NCI-H1048 (cell line): ENCODE results near the gene GORASP1.
"Not testable (repeated sequence)": the region's sequence is repeated elsewhere in the genome, so short reads cannot be mapped to it uniquely, and the experiment has no call there.

Experiments used
- DNase-seq: peaks from one replicate; lab custom pipeline; 2025; lab: John Stamatoyannopoulos, UW

The GORASP1 gene

DNA sequence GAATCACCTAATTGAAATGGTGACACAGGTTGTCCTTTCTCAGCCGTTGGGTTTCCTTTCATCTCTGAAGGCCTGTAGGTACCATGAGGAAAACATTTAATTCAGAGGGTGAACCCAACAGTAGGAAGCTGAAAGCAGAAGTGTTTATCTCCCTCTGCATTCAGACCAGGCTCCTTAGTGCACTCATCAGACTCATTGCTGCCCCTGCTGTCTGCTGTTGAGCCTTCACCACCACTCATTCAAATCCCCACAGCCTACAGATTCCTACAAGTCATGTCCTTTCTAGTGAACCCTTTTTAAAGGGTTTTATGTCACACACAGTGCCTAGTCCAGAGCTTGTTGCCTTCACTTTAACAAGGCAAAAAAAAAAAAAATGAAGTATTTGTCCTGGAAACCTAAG lies 42.2 kb downstream of the GORASP1 start:
- DNase-seq = no peak

DNA sequence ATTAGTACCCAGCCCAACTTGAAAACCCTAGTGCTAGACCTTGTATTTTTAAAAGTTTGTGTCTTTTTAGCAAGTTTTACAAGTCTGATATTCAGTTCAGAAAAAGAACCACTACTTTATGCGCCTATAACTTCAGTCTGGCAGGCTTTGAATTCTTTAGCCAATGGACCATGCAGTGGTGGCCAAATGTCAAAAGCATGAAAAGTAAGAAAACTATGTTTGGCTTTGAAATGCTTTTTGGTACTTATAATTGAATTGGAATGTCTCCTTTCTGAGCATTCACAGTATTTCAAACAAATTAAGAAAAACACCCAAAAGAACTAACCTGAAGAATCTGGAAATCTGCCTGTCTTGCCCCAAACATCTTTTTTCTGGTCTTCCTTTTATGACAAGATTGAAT lies 42.8 kb downstream of the GORASP1 start:
- no peak for DNase-seq

- DNase-seq = no peak
These were observed 44.3 kb downstream of the GORASP1 start for GRCh38 chr3:39063143-39063542.

GRCh38 chr3:39062180-39062579 lies 45.2 kb downstream of the GORASP1 start:
- DNase-seq = no peak

GRCh38 chr3:39061228-39061627 lies 46.2 kb downstream of the GORASP1 start:
- DNase-seq = not testable (repeated sequence)

GRCh38 chr3:39056151-39056550 lies 51.3 kb downstream of the GORASP1 start:
- no peak for DNase-seq

- no peak for DNase-seq
These were observed 53.7 kb downstream of the GORASP1 start for GRCh38 chr3:39053696-39054095.

DNA sequence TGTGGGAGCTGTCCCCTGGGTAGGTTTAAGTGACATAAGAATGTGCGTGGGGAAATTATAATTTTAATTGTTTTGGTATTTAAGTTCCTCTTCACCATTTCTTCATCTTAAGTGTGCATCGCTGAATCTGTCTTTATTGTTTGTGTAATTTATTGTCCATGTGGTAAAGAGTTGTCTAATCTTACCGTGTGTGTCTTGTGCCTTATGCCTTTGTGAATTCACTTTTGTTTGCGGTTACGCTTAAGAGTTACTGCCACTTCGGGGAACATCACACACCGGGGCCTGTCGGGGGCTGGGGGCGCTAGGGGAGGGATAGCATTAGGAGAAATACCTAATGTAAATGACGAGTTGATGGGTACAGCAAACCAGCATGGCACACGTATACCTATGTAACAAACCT lies 54.8 kb downstream of the GORASP1 start:
- DNase-seq = no peak

- peak; percentile 56 for DNase-seq
These were observed 55.5 kb downstream of the GORASP1 start, which contains the start of the genes SCN11A and WDR48 for GRCh38 chr3:39051649-39052561. TSS of gene SCN11A (minus strand) at chr3:39051944. CDS start at chr3:38950362, 101,582 bp downstream. TSS of gene WDR48 (plus strand) at chr3:39052016. CDS start at chr3:39052026, 10 bp downstream.

DNA sequence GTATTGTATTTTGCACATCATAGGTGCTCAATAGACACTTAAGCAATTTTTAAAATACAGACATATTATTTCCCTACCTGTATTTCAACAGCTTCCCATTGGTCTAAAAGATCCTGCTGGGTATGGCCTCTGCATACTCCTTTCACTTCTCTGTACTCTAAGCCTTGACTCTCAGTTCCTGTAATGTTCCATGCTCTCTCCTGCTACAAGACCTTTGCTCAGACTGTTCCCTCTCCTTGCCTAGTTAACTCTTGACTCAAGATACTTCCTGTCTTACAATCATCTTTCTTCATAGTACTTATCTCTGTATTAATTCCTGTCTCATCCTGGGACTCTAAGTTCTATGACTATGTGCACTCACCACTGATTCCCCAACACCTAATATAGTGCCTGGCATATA lies 57.4 kb downstream of the GORASP1 start:
- DNase-seq = no peak
